Activated CD8-positive, alpha-beta memory T cell treated with anti-CD3 and anti-CD28 coated beads for 36 hours (primary cell): ENCODE data around the gene FGF22. TPM values are rescaled to one million over a fixed set of nuclear protein-coding genes. Genes with fewer than 3 reads are reported as not detected.

Experiments used
- CTCF ChIA-PET: fragments of 350-600 bp; sonication (Branson Sonifier 250); formaldehyde crosslinking; loops from one replicate; lab custom pipeline; 2021; ENCODE audit warnings: antibody characterized with exemption; lab: Charles Lee
- POLR2A ChIA-PET: fragments of 350-600 bp; sonication (Branson Sonifier 250); formaldehyde crosslinking; loops from one replicate; lab custom pipeline; 2021; ENCODE audit warnings: antibody characterized with exemption; lab: Charles Lee
- total RNA-seq, 2 experiments: library from RNA; stranded (reverse); gene quantifications; one replicate each; pipeline ENCODE4 v1.2.3, GENCODE V29; 2021

FGF22 gene
- total RNA-seq, 2 experiments from 2014 or later, result not detected

DNA sequence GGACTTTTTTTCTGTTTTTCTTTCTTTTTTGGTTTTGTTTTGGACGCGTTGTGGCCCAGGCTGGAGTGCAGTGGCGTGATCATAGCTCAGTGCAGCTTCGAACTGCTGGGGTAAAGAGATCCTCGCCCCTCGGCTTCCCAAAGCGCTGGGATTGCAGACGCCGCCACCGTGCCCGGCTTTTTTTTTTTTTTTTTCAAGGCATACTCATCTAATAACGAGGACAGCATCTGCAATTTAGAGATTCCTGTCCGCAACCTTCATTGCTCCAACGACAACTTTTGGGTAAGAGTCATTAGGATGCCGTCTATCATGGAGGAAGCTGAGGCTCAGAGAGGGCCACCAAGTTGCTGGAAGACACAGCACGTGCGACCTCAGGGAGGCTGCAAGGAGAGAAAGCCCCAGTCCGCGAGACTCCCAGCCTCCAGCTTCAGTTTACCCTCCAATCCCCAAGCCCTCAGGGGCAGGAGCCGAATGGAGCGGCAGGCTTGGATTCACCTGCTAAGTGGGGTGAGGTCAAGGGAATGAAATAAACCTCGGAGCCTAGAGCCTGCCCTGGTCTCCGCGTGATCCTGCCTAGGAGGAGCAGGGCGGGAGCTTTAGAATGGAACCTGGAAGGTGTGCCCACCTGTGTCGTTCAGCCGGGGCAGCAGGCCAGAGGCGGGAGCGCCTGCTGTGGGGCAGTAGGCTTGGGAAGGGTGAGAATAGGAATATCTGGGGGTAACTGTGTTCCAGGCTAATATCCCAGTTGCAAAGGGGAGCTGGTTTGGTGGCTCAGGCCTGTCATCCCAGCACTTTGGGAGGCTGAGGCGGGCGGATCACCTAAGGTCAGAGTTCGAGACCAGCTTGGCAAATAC lies 5.7 kb upstream of the FGF22 start:
- CTCF ChIA-PET, result interaction anchor here (0.7 kb wide), 1 partner anchor 21 kb away, joined by 3 read pairs; no protein-coding TSS in a partner anchor
- POLR2A ChIA-PET, result interaction anchor here (1.2 kb wide), 1 partner anchor 23 kb away, joined by 5 read pairs; no protein-coding TSS in a partner anchor

DNA sequence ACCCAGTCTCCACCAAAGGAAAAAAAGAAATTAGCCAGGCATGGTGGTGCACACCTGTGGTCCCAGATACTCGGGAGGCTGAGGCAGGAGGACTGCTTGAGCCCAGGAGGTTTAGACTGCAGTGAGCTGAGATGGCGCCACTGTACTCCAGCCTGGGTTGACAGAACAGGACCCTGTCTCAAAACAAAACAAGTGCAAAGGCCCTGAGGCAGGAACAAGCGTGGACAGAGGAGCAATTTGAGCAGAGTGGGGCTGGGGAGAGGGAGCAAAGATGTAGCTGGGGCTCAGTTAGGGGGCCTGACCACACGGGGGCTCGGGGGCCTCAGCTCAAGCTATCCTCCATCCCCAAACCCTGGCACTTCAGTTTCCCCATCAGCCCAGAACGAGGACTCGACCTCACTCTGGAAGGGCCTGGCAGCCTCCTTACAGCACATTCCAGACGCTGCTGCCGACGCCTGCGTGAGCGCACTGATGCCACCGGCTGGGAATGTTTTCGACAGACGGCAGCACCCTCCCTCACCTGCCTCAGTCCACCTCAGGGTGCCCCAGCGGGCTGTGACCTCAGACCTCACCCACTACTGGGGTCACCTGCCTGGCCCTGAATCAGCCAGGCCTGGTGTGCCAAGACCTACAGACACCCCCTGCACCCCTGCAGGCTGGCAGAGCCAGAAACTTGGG lies 4.6 kb upstream of the FGF22 start:
- CTCF ChIA-PET, result interaction anchor here (0.9 kb wide), 1 partner anchor 26 kb away, joined by 3 read pairs; no protein-coding TSS in a partner anchor
- POLR2A ChIA-PET, result no interaction called here

DNA sequence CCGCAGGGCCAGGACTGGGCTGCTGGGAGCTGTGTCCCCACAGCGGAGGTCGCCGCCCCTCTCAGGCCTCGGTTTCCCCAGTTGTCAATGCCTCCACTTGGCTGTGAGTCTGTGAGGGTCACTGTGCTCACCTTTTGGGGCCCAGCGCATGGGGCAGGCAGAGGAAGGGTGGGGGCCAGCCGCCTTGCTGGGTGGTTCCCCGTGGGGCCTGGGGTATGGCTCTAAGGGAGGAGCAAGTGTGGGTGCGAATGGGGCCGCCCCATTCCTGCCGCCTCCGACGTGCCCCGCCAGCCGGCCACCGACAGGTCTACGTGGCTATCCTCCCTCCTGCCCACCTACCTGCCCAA lies 800 bp upstream of the FGF22 start:
- ChIA-PET POLR2A (no interaction called here), CTCF (no interaction called here)

DNA sequence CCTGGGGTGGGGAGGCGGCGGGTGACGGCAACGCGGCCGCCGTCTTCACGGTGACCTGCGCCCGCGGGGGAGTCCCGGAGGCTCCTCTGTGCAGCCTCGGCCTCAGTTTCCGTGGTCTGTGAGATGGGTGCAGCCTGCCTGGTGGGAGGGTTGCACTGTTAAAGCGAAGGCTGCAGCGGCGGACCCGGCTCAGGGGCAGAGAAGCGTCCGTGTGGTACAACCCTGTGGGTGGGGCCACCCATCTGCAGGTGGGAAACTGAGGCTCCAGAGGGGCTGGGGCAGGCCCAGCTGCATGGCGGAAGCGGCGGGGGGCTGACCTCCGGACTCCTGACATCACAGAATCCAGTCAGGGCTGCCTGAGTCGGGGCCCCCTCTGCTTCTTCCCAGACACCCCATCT lies 481 bp downstream of the FGF22 start:
- ChIA-PET CTCF (no interaction called here), POLR2A (no interaction called here)

DNA sequence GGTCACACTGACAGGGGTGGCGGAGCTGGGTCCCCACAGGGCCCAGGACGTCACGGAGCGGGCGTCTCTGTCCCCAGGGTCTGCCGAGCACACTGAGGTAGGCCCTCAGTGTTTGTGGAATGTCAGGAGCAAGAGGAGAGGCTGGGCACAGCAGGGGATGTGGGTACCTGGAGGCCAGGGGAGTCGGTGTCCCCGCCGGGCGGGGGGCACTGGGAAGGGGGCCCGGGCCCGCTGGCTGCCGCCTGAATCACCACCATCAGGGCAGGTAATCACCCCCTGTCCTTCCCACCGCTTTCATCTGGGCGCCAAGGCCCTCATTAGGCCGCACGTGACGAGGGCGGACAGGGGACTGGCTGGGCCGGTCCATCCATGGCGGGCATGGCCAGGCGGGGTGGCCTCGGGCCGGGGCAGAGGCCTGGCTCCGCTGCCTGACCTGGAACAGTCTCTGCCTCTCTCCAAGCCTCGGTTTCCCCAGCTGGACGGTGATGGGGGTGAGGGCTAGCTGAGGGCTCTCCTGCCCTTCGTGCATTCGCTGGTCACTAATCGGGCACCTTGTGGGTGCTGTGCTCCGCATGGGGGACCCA lies 1.0 kb downstream of the FGF22 start:
- POLR2A ChIA-PET, result interaction anchor here (0.5 to 0.7 kb wide), 2 partner anchors 9 to 64 kb away, joined by 3 to 4 read pairs; no protein-coding TSS in a partner anchor
- CTCF ChIA-PET, result no interaction called here

DNA sequence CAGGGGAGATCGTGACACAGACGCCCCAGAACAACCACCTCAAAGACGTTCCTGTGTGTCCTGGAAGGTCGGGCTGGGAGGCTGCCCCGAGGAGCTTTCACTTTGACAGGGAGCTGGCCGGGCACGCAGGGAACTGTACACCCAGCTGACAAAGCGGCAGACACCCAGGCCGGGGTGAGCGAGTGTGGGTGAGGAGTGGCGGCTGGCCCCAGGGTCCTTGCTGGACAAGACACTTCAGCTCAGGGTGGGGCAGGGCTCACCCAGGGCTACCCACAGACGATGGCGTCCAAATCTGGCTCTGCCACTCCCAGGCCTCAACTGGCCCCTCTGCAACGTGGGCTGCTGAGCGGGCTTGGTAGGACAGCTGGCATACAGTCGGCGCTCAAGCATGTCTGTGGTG lies 2.0 kb downstream of the FGF22 start:
- POLR2A ChIA-PET, result interaction anchor here (0.7 kb wide), 1 partner anchor 14 kb away, joined by 4 read pairs; no protein-coding TSS in a partner anchor
- CTCF ChIA-PET, result no interaction called here

DNA sequence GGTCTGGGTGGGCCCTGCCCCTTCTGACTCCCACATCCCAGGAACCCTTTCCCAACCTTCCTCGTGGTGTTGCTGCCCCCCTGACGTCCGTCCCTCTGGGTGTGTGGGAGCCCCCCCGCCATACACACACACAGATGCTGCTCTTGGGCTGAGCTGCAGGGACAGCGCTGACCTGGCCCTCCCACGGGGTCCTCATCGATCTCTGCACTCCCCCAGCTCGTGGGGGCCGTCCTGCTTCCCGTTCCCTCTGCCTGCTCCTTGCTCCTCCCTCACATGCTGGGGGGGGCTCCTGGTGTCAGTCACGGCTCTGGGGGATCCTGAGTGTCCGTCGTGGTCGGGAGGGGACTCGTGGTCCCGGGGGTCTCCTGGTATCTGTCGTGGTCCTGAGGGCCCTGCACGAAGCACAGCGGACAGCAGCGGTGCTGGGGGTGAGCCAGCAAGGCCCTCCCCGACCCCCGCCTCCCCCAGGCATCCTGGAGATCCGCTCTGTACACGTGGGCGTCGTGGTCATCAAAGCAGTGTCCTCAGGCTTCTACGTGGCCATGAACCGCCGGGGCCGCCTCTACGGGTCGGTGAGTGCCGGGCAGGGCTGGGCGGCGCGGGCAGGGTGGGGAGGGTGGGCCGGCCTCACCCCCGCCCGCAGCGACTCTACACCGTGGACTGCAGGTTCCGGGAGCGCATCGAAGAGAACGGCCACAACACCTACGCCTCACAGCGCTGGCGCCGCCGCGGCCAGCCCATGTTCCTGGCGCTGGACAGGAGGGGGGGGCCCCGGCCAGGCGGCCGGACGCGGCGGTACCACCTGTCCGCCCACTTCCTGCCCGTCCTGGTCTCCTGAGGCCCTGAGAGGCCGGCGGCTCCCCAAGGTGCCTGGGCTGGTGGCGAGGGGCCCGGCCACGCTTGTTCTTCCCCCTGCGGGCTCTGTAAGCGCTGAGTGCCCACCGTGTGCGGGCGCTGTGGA lies 3.4 kb downstream of the FGF22 start:
- ChIA-PET CTCF (no interaction called here), POLR2A (no interaction called here)

DNA sequence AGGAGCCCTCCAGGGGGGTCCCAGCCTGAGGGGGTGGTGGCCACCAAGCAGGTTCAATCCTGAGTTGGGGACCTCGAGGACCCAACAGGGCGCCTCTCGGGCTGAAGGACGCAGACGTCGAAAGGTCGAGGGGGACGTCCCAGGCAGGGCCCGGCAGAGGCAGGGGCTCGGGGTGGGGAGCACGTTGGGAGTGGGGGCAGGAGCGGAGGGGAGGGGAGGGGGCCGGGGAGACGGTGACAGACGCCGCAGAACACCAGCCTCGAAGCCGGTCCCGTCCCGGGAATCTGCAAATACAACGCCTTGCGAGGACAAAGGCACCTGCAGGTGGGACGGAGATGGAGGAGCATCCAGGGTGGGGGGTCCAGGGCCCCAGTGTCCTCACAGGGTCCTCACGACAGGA lies 4.1 kb downstream of the FGF22 start:
- POLR2A ChIA-PET, result no interaction called here
- CTCF ChIA-PET, result no interaction called here

DNA sequence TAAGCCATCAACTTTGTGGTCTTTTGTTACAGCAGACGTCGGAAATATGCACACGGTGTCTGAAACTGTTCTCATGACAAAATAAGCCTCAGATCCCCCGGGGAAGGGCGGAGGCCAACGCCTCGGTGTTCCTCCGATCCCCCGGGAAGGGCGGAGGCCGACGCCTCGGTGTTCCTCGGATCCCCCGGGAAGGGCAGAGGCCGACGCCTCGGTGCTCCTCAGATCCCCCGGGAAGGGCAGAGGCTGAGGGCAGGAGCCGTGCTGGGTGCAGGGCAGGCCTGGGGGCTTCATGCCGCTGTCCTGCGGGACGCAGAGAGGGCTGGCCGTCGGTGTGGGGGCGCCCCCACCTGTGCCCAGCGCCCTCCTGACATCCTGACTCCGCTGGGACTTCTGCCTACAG lies 4.7 kb downstream of the FGF22 start:
- POLR2A ChIA-PET, result no interaction called here
- CTCF ChIA-PET, result no interaction called here

DNA sequence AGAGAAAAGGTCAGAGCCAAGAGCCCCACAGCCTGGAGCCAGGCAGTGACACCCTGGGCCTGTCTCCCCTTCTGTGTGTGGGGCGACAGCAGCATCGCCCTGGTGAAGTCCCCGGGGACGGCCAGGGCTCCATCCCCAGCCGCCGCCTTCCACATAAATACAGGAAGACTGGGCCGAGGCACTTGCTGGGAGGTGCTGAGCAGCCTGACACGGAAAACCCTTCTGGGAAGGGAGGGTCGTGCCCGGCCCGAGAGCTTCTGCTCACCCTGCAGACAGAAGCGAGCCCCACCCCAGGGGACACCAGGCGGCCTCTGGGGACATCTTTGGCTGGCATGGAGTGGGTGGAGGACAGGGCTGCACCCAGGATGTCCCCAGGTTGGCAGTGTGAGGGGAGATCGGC lies 5.1 kb downstream of the FGF22 start:
- ChIA-PET CTCF (no interaction called here), POLR2A (no interaction called here)

DNA sequence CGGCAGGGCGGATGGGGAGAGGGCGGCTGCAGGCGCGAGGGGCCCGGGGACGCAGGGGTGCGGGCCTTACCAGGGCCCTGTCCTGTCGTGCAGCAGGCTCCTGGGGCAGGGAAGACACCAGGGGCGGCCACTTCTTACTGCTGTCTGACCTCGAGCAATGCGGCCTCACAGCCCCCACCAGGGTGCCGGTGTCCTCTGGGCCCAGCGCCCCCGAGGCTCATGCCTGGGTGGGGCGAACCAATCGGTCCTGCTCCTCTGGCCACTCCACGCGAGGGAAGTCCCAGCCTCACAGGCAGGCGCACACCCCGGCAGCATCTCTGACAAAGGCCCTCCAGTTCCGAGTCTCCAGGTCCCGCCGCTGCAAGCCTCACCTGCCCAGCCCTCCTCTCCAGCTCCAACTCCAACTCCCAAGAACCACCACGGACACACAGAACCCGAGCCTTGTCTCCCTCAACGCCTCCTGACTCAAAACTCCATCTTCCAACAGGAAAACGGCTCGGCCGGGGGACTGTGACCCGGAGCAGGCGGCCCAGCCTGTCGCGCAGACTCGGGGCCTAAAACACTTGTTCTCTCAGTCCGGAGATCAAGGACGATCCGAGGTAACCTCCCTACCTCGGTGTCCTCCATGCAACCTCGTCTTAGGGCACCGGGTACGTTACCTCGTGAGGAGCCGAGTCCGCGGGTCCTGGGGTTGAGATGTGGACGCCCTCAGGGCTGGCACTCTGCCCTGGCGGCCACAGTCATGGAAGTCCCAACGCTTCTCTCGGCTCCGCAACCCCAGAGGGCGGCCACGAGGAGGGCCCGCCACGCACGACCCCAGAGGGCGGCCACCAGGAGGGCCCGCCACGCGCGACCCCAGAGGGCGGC lies 6.5 kb downstream of the FGF22 start:
- ChIA-PET POLR2A (no interaction called here), CTCF (no interaction called here)

DNA sequence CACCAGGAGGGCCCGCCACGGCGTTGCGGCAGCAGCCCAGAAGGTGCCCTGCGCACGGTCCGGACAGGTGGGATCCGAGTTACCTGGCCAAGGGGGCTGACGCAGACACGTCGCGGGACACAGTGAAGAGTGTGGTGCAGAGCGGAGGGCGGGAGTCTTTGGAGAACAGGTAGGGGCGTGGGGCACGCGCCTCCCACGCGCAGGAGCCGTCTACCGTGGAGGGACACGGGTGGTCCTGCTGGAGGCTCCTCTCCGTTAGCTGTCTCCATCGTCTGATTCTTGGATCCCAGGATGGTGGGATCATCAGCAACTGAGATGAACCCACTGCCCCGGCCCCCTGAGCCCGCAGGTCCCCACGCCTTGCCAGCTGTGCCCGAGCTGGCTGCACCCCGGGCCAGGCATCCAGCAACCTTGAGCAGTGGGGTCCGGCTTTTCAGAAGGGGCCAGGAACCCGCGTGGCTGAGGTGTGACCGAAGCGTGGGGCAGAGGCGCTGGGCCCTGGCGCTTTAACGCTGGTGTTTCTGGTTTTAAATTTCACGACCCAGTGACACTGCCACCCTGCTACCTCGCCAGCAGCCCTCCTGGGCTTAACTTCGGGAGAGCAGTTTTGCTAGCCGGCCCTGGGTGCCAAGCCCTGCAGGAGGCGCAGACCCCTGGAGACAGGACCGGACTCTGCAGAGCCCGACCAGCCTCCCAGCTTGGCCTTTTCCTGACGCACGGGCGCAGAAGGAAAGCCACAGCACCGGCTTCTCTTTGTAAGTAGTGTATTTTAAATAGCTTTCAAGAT lies 7.3 kb downstream of the FGF22 start:
- ChIA-PET POLR2A (no interaction called here), CTCF (no interaction called here)

DNA sequence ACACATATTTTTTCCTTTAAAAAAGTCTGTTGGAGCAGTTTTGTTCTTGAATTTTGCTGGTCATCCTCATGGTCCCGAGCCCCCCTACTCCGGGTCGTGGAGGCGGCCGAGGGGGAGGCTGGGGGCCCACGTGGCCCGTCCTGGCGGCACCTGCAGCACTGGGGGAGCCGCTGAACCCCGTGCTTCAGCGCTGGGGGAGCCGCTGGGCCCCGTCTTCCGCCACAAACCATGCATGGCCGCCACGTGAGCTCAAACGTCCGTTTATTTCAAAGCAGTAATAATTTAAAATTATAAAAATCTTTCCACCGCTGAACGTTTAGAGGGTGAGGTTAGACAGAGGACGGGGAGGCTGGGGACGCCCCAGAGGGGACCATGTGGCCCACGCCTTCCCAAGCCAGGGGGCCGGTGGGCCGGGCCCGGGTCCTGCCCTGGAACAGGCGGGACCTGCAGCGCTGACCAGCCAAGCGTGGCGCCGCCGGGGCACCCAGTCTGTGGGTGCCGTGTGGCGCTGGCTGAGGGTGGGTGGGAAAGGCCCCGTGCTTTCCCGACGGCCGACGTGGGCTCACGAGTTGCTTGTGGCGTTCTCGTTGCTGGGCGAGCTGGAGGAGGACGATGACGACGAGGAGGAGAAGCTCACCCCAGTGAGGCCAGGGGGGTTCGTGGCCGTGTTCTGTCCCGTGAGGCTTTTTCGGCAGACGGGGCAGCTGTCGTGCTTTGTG lies 8.0 kb downstream of the FGF22 start:
- CTCF ChIA-PET, result no interaction called here
- POLR2A ChIA-PET, result no interaction called here

DNA sequence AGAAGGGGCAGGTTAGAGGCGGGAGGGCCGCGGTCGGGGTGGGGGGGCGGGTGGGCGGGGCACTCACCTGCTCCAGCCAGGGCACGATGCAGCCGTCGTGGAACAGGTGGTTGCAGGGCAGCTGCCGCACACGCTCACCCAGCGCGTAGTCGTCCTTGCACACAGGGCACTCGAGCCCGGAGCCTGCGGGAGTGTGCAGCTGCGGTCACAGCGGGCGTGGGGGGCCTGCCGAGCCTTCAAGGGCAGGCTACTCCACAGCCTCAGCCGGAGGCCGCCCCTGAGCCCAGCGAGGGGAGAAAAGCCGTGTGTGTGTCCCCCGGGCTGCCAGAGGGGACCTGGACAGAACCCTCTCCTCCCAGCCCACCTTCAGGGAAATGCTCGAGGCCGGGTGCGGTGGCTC lies 8.6 kb downstream of the FGF22 start:
- ChIA-PET POLR2A (no interaction called here), CTCF (interaction anchor here (0.7 kb wide), 1 partner anchor 126 kb away, joined by 3 read pairs; no protein-coding TSS in a partner anchor)

DNA sequence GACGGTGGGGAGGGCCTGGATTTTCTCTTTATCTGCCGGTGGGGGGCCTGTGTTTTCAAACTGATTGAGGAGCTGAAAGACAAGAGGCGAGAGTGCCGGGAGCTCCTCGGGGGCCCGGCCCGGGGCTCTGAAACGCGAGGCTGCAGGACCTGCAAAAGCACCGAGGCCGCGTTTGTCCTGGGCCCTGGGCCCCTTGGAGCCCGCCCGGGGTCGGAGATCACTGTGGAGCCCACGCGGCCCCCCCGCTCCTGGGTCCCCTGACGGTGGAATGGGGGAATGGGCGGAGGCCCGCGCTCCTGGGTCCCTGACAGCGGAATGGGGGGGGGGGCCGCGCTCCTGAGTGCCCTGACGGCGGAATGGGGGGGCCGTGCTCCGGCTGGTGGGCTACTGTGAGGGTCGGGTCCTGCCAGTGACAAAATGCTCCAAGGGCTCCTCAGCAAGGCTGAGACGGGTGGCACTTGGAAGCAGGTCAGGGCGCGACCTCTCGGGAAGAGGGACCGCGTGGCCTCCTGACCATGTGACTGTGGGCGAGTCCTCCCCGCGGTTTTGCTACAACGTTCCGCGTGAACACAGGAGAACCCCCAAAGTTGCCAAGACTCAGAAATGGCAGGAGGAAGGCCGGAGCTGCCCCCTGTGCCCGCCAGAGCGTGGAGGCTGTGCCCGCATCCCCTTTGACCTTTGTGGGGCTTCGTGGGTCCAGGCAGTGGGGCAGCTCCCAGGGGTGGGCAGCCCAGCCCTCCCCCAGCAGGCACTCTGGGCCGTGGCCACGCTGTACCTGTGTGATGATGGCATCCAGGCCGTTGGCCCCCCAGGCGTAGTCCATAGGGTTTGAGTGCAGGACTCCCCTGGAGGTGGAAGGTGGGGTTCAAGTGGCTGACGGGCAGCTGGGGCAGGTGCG lies 9.5 kb downstream of the FGF22 start:
- CTCF ChIA-PET, result interaction anchor here (0.7 to 0.9 kb wide), 3 partner anchors 12 to 127 kb away, joined by 3 read pairs; no protein-coding TSS in a partner anchor
- POLR2A ChIA-PET, result no interaction called here

DNA sequence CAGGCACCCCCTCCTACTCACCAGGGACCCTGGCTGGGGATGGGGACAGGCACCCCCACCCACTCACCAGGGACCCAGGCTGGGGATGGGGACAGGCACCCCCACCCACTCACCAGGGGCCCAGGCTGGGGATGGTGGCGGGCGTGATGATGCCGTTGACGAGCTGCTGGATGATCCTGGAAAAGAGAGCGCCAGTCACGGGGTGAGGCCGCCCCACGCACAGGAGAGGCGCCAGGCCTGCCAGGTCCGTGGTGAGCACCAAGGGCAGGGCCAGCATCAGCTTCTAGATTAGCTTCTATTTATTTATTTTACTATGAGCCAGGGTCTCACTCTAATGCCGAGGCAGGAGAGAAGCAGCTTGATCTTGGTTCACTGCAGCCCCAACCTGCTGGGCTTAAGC lies 10.4 kb downstream of the FGF22 start:
- POLR2A ChIA-PET, result interaction anchor here (0.6 to 0.7 kb wide), 2 partner anchors 10 to 108 kb away, joined by 13 to 14 read pairs; no protein-coding TSS in a partner anchor
- CTCF ChIA-PET, result no interaction called here
